B cell (primary cell): ENCODE results near the gene COG5. TPM values are rescaled to one million over a fixed set of nuclear protein-coding genes. Genes with fewer than 3 reads are reported as not detected.

Experiments
- ATAC-seq: fragments of 200-7000 bp; cut with Tn5 transposase; one replicate; pipeline ENCODE4 v1.10.0; 2021; ENCODE audit warnings: low read depth, mild to moderate bottlenecking, moderate number of reproducible peaks, moderate library complexity
- CTCF ChIA-PET: fragments of 350-600 bp; sonication (Branson Sonifier 250); formaldehyde crosslinking; loops from one replicate; lab custom pipeline; 2021; ENCODE audit warnings: antibody characterized with exemption, inconsistent platforms; lab: Charles Lee
- POLR2A ChIA-PET: fragments of 350-600 bp; sonication (Branson Sonifier 250); formaldehyde crosslinking; loops from one replicate; lab custom pipeline; 2021; ENCODE audit warnings: antibody characterized with exemption; lab: Charles Lee
- DNase-seq: peaks from one replicate; pipeline ENCODE4 v3.0.0; 2013
- H2AFZ ChIP-seq: 2 replicates; pipeline ENCODE4 v1.6.1; 2012; ENCODE audit warnings: mild to moderate bottlenecking, low read depth, low read length; ENCODE audit not compliant: insufficient read depth, poor library complexity, severe bottlenecking
- H3K27ac ChIP-seq, 2 donors: 1 replicate in 1 of 2; 2 replicates in 1 of 2; pipeline ENCODE4 v1.5.1; 2012 to 2013; ENCODE audit warnings: low read length in 2 of 2, mild to moderate bottlenecking in 2 of 2, moderate library complexity in 1 of 2
- H3K27me3 ChIP-seq, 4 experiments: fragments of 200-600 bp in 1 of 4; sonication (generic) in 1 of 4; replicated peaks in 1 of 4; 1 replicate in 2 of 4; 2 replicates in 2 of 4; pipeline versions ENCODE4 v1.6.1 to v1.7.0; 2013 to 2016; ENCODE audit warnings: low read length in 3 of 4, mild to moderate bottlenecking in 2 of 4, mixed read lengths in 1 of 4, moderate library complexity in 1 of 4; ENCODE audit not compliant: insufficient read depth in 4 of 4, control insufficient read depth in 3 of 4; ENCODE audit errors: control extremely low read depth in 1 of 4
- H3K36me3 ChIP-seq, 2 experiments: replicated peaks in 1 of 2; 1 replicate in 1 of 2; 2 replicates in 1 of 2; pipeline versions ENCODE4 v1.6.1 to v1.7.1; 2013; ENCODE audit warnings: low read length in 1 of 2; ENCODE audit not compliant: insufficient read depth in 2 of 2, control insufficient read depth in 1 of 2; ENCODE audit errors: control extremely low read depth in 1 of 2, extremely low read depth in 1 of 2
- H3K4me1 ChIP-seq, 2 donors: fragments of 200-600 bp in 1 of 2; sonication (generic) in 1 of 2; 1 replicate in 1 of 2; 2 replicates in 1 of 2; pipeline versions ENCODE4 v1.5.1 to v1.6.1; 2013 to 2017; ENCODE audit warnings: low read length in 2 of 2; ENCODE audit not compliant: control insufficient read depth in 2 of 2, insufficient read depth in 2 of 2
- H3K4me2 ChIP-seq: replicated peaks from 2 replicates; pipeline ENCODE3; 2012; ENCODE audit warnings: mild to moderate bottlenecking, low read depth, low read length; ENCODE audit not compliant: poor library complexity, severe bottlenecking
- H3K4me3 ChIP-seq, 5 experiments: fragments of 200-600 bp in 1 of 5; sonication (generic) in 1 of 5; 1 replicate in 3 of 5; 2 replicates in 2 of 5; pipeline versions ENCODE4 v1.5.1 to v1.7.0; 2011 to 2016; ENCODE audit warnings: low read length in 4 of 5, mild to moderate bottlenecking in 4 of 5, low read depth in 2 of 5, control low read depth in 1 of 5, moderate library complexity in 1 of 5; ENCODE audit not compliant: insufficient read depth in 1 of 5; ENCODE audit errors: control extremely low read depth in 1 of 5, extremely low read depth in 1 of 5
- H3K79me2 ChIP-seq: fragments of 200-600 bp; sonication (generic); one replicate; pipeline ENCODE4 v1.6.0; 2016; ENCODE audit warnings: low read length; ENCODE audit not compliant: control insufficient read depth, insufficient read depth
- H3K9ac ChIP-seq: fragments of 200-600 bp; sonication (generic); 2 replicates; pipeline ENCODE4 v1.6.1; 2017; ENCODE audit warnings: mild to moderate bottlenecking, low read length, moderate library complexity
- H3K9me3 ChIP-seq, 3 donors: one replicate each; pipeline versions ENCODE4 v1.6.1 to v1.7.1; 2013; ENCODE audit warnings: low read length in 2 of 3; ENCODE audit not compliant: control insufficient read depth in 2 of 3, insufficient read depth in 1 of 3; ENCODE audit errors: control extremely low read depth in 1 of 3
- H4K20me1 ChIP-seq: 2 replicates; pipeline ENCODE4 v1.6.0; 2012; ENCODE audit warnings: mild to moderate bottlenecking, low read length; ENCODE audit not compliant: insufficient read depth, control insufficient read depth, poor library complexity, severe bottlenecking
- H3K27ac Mint-ChIP-seq: one replicate; pipeline ENCODE4 v1.8.0; 2021; ENCODE audit warnings: mixed read lengths
- H3K27me3 Mint-ChIP-seq: one replicate; pipeline ENCODE4 v1.8.0; 2021; ENCODE audit warnings: mixed read lengths
- H3K4me1 Mint-ChIP-seq: one replicate; pipeline ENCODE4 v1.8.0; 2021; ENCODE audit warnings: mixed read lengths
- H3K4me3 Mint-ChIP-seq: one replicate; pipeline ENCODE4 v1.8.0; 2021; ENCODE audit warnings: mixed read lengths
- H3K9me3 Mint-ChIP-seq: one replicate; pipeline ENCODE4 v1.8.0; 2022; ENCODE audit warnings: mixed read lengths; ENCODE audit not compliant: insufficient read depth
- CTCF ChIP-seq: fragments of 200-600 bp; IDR thresholded peaks from one replicate; pipeline ENCODE4 v1.8.0; 2022; ENCODE audit warnings: antibody characterized with exemption, mild to moderate bottlenecking
- EZH2 ChIP-seq: IDR thresholded peaks from 2 replicates; pipeline ENCODE4 v1.6.1; 2012; ENCODE audit warnings: borderline replicate concordance, low read depth, mild to moderate bottlenecking, moderate library complexity, low read length; ENCODE audit not compliant: insufficient read depth, poor library complexity, severe bottlenecking
- WGBS: methylation state at CpG from one replicate; pipeline ENCODE4 v1.1.5; 2013; ENCODE audit warnings: missing lambda C conversion rate; ENCODE audit not compliant: insufficient coverage; 5-methylcytosine and 5-hydroxymethylcytosine counted together
- intact Hi-C: fragments of 100-400 bp; cut with micrococcal nuclease; formaldehyde crosslinking; loops from one replicate; pipeline ENCODE4 v1.10.0; 2022
- polyA plus RNA-seq: library from polyadenylated mRNA; depleted of rRNA; stranded (reverse); fragments of >200 nt; gene quantifications from 2 replicates; pipeline ENCODE4 v1.2.3, GENCODE V29; 2012
- total RNA-seq, 2 donors: library from RNA; stranded (reverse); fragments of 120-200 nt in 1 of 2; gene quantifications; 1 replicate in 1 of 2; 2 replicates in 1 of 2; pipeline versions ENCODE4 v1.2.3 to v1.2.4, GENCODE V29; 2013 to 2022

Gene COG5
- total and polyA plus RNA-seq, 2 donors (not counting 1 experiment from before 2014, with no cell fraction given): 7.0 to 73.0 TPM

GRCh38 chr7:107573537-107573936 lies 9.8 kb upstream of the COG5 start:
- Histone ChIP-seq H3K36me3 (peaks cover 1 to 26% of the 10 kb centered on the region in 2 experiments), H4K20me1 (no peaks in the 10 kb centered on the region), H3K4me1 (no peaks in the 10 kb centered on the region), H3K27ac (no peak overlapping the region), H3K4me2 (no peak overlapping the region), H3K4me3 (no peak overlapping the region), H3K27me3 (no peaks in the 10 kb centered on the region), H3K79me2 (no peaks in the 10 kb centered on the region), H2AFZ (no peak overlapping the region), H3K9ac (no peak overlapping the region), H3K9me3 (no peaks in the 10 kb centered on the region)
- no peak for TF ChIP-seq EZH2
- TF ChIP-seq CTCF: no peak
- Mint-ChIP-seq H3K9me3 (no peaks in the 10 kb centered on the region), H3K4me3 (no peak overlapping the region), H3K27ac (no peak overlapping the region), H3K4me1 (peaks cover 1% of the 10 kb centered on the region), H3K27me3 (no peaks in the 10 kb centered on the region)
- ATAC-seq (no peak), DNase-seq (no peak)
- intact Hi-C loops: no loop called here
- CTCF ChIA-PET: interaction anchor here (1.0 kb wide), 1 partner anchor 65 kb away, joined by 4 read pairs; no protein-coding TSS in a partner anchor
- 100% methylated on average over 1 of the region's 4 CpGs for WGBS
- POLR2A ChIA-PET: no interaction called here

GRCh38 chr7:107570298-107570697 lies 6.6 kb upstream of the COG5 start:
- no peak for DNase-seq
- H4K20me1 ChIP-seq: no peaks in the 10 kb centered on the region
- no peaks in the 10 kb centered on the region for H3K9me3 ChIP-seq
- H3K36me3 ChIP-seq: peaks cover 0 to 26% of the 10 kb centered on the region in 2 experiments
- no peak overlapping the region for H3K4me3 ChIP-seq
- ChIA-PET CTCF (no interaction called here), POLR2A (no interaction called here)
- no peak overlapping the region for H3K4me2 ChIP-seq
- H3K27ac Mint-ChIP-seq: no peak overlapping the region
- no peaks in the 10 kb centered on the region for H3K27me3 ChIP-seq
- no CpG with 5 or more reads among the region's 2 CpGs for WGBS
- peaks cover 4% of the 10 kb centered on the region for H3K79me2 ChIP-seq
- TF ChIP-seq CTCF: no peak
- no peak for TF ChIP-seq EZH2
- H3K9me3 Mint-ChIP-seq: no peaks in the 10 kb centered on the region
- no peak overlapping the region for H3K27ac ChIP-seq
- no peak overlapping the region for H3K4me3 Mint-ChIP-seq
- H3K9ac ChIP-seq: no peak overlapping the region
- H3K4me1 Mint-ChIP-seq: peaks cover 5% of the 10 kb centered on the region
- no peak overlapping the region for H2AFZ ChIP-seq
- no peaks in the 10 kb centered on the region for H3K4me1 ChIP-seq
- H3K27me3 Mint-ChIP-seq: no peaks in the 10 kb centered on the region
- intact Hi-C loops: no loop called here
- ATAC-seq: no peak
